ENCODE results near the gene CALN1. TPM values are rescaled to one million over a fixed set of nuclear protein-coding genes. Genes with fewer than 3 reads are reported as not detected.

CALN1 gene
- total RNA-seq, 1 donor from 2014 or later = not detected

DNA sequence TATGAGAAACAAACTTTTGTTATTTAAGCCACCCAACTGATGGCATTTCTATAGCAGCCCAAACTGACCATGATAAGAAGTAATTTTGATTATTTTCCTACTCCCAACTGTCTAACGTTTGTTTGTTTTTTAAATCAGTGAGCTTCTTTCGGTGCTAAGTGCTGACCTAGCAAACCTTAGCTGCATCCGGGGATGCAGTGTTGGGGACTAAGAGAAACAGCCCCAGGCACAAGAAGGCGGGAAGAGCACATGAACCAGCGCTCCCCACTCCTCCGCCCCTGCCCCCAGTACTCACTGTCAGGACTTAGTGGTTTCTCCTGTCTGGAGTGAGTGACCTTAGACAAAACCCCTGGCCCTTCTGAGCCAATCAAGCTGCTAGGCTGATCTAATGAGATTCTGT is 168.8 kb downstream of the CALN1 start:
- no peak for DNase-seq (ENCODE audit: extremely low spot score, unreplicated experiment)
- no peaks in the 10 kb centered on the region for H3K27me3 Mint-ChIP-seq (ENCODE audit: unreplicated experiment)
- H3K4me1 Mint-ChIP-seq (ENCODE audit: unreplicated experiment) = no peaks in the 10 kb centered on the region
- H3K4me3 Mint-ChIP-seq (ENCODE audit: unreplicated experiment) = no peak overlapping the region
- H3K9me3 Mint-ChIP-seq (ENCODE audit: unreplicated experiment) = peaks cover 41% of the 10 kb centered on the region
- H3K36me3 Mint-ChIP-seq (ENCODE audit: unreplicated experiment) = no peaks in the 10 kb centered on the region
- H3K27ac Mint-ChIP-seq (ENCODE audit: unreplicated experiment) = no peak overlapping the region
- TF ChIP-seq, protein P1, sequence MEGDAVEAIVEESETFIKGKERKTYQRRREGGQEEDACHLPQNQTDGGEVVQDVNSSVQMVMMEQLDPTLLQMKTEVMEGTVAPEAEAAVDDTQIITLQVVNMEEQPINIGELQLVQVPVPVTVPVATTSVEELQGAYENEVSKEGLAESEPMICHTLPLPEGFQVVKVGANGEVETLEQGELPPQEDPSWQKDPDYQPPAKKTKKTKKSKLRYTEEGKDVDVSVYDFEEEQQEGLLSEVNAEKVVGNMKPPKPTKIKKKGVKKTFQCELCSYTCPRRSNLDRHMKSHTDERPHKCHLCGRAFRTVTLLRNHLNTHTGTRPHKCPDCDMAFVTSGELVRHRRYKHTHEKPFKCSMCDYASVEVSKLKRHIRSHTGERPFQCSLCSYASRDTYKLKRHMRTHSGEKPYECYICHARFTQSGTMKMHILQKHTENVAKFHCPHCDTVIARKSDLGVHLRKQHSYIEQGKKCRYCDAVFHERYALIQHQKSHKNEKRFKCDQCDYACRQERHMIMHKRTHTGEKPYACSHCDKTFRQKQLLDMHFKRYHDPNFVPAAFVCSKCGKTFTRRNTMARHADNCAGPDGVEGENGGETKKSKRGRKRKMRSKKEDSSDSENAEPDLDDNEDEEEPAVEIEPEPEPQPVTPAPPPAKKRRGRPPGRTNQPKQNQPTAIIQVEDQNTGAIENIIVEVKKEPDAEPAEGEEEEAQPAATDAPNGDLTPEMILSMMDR (IDR thresholded peaks at IDR 0.05) = no peak

DNA sequence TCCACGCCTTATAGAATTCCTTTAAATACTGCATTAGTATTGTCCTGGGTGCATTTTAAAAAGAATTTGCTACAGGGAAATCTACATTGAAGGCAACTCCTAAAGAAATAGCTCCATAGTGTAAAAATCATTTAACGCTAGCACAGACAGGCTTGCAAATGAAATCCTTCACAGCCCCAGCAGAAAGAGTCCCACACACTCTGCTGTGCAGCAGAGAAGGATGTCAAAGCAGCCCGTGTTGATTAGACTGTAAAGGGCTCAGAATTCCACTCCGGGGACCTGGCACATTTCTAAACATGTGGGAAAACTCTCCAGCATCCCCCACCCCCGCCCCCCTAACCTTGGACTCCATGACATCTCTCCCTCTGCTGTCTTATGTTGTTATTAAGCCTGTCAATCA is 176.8 kb downstream of the CALN1 start:
- Mint-ChIP-seq H3K4me1 (ENCODE audit: unreplicated experiment) (no peaks in the 10 kb centered on the region), H3K4me3 (ENCODE audit: unreplicated experiment) (no peak overlapping the region), H3K9me3 (ENCODE audit: unreplicated experiment) (peaks cover 29% of the 10 kb centered on the region), H3K36me3 (ENCODE audit: unreplicated experiment) (no peaks in the 10 kb centered on the region), H3K27me3 (ENCODE audit: unreplicated experiment) (no peaks in the 10 kb centered on the region), H3K27ac (ENCODE audit: unreplicated experiment) (no peak overlapping the region)
- no peak for DNase-seq (ENCODE audit: extremely low spot score, unreplicated experiment)
- TF ChIP-seq, protein P1 (IDR thresholded peaks at IDR 0.05) = no peak

DNA sequence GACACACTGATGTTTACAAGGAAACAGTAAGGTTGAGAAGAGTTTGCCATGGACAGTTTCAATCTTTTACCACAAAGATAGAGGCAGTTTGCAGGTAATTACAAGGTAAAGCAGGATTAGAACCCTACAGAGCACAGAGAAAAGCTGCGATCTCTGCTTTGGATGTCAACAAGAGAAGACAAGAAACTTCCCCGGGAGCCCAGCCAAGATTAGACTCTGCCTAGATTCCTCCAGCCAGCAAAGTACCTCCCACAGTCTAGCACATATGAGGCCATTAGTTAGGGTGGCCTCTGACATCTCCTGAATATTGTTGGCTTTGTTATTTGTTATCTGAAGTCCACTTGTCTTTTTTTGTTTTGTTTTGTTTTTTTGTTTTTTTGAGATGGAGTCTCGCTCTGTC is 178.1 kb downstream of the CALN1 start:
- Mint-ChIP-seq H3K9me3 (ENCODE audit: unreplicated experiment) (peaks cover 28% of the 10 kb centered on the region), H3K4me3 (ENCODE audit: unreplicated experiment) (no peak overlapping the region), H3K27me3 (ENCODE audit: unreplicated experiment) (no peaks in the 10 kb centered on the region), H3K4me1 (ENCODE audit: unreplicated experiment) (no peaks in the 10 kb centered on the region), H3K36me3 (ENCODE audit: unreplicated experiment) (no peaks in the 10 kb centered on the region), H3K27ac (ENCODE audit: unreplicated experiment) (no peak overlapping the region)
- DNase-seq (ENCODE audit: extremely low spot score, unreplicated experiment) = no peak
- TF ChIP-seq, protein P1 (IDR thresholded peaks at IDR 0.05) = no peak

DNA sequence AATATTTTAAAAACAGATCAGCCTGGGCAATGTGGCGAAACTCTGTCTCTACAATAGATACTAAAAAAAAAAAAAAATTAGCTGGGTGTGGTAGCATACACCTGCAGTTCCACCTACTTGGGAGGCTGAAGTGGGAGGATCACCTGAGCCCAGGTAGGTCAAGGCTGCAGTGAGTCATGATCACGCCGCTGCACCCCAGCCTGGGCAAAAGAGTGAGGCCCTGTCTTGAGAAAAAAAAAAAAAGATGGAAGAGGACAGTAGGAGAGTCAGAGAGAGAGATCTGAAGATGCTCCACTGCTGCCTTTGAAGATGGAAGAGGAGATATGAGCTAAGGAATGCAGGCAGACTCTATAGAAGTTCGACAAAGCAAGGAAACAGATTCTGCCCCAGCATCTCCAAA is 181.9 kb downstream of the CALN1 start:
- no peak overlapping the region for H3K4me3 Mint-ChIP-seq (ENCODE audit: unreplicated experiment)
- TF ChIP-seq, protein P1 (IDR thresholded peaks at IDR 0.05) = no peak
- H3K36me3 Mint-ChIP-seq (ENCODE audit: unreplicated experiment) = no peaks in the 10 kb centered on the region
- no peak overlapping the region for H3K27ac Mint-ChIP-seq (ENCODE audit: unreplicated experiment)
- peaks cover 35% of the 10 kb centered on the region for H3K9me3 Mint-ChIP-seq (ENCODE audit: unreplicated experiment)
- no peaks in the 10 kb centered on the region for H3K27me3 Mint-ChIP-seq (ENCODE audit: unreplicated experiment)
- H3K4me1 Mint-ChIP-seq (ENCODE audit: unreplicated experiment) = no peaks in the 10 kb centered on the region
- no peak for DNase-seq (ENCODE audit: extremely low spot score, unreplicated experiment)

DNA sequence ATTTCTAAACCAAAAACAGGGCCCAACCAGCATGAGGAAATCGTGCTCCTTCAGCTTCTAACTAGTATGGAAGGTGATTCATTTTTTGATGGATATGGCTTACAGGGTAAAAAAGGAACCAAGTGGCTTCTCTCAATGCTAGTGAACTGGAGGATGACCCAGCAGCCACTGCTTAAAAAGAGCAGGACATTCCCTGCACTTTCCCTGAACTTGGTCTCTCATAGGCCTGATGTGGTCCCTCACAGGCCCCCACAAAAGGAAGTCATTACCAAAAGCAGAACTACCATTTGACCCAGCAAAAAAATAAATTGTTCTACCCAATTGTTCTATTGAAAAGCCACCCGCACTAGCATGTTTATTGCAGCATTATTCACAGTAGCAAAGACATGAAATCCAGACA is 188.8 kb downstream of the CALN1 start:
- TF ChIP-seq, protein P1 (IDR thresholded peaks at IDR 0.05) = no peak
- no peaks in the 10 kb centered on the region for H3K27me3 Mint-ChIP-seq (ENCODE audit: unreplicated experiment)
- no peak overlapping the region for H3K27ac Mint-ChIP-seq (ENCODE audit: unreplicated experiment)
- H3K4me1 Mint-ChIP-seq (ENCODE audit: unreplicated experiment) = no peaks in the 10 kb centered on the region
- H3K4me3 Mint-ChIP-seq (ENCODE audit: unreplicated experiment) = no peak overlapping the region
- no peaks in the 10 kb centered on the region for H3K36me3 Mint-ChIP-seq (ENCODE audit: unreplicated experiment)
- peaks cover 30% of the 10 kb centered on the region for H3K9me3 Mint-ChIP-seq (ENCODE audit: unreplicated experiment)
- DNase-seq (ENCODE audit: extremely low spot score, unreplicated experiment) = no peak

Measured in osteocyte (in vitro differentiated cells).